KMS-11 (cell line): ENCODE measurements around the gene LCLAT1.

ENCODE experiments used
- H2AFZ ChIP-seq: fragments of 200-600 bp; sonication (generic); 2 replicates; pipeline ENCODE4 v1.6.1; 2016; ENCODE audit warnings: antibody characterized with exemption, mixed run types, low read depth
- H3K27ac ChIP-seq: fragments of 200-600 bp; sonication (generic); 2 replicates; pipeline ENCODE4 v1.6.1; 2016; ENCODE audit warnings: mild to moderate bottlenecking, mixed run types
- H3K27me3 ChIP-seq: fragments of 200-600 bp; sonication (generic); 2 replicates; pipeline ENCODE4 v1.6.1; 2017; ENCODE audit warnings: mild to moderate bottlenecking, low read depth, mixed run types, moderate library complexity; ENCODE audit not compliant: insufficient read depth
- H3K36me3 ChIP-seq: fragments of 200-600 bp; sonication (generic); 2 replicates; pipeline ENCODE4 v1.6.1; 2017; ENCODE audit warnings: mild to moderate bottlenecking, mixed run types; ENCODE audit not compliant: insufficient read depth
- H3K4me1 ChIP-seq: fragments of 200-600 bp; sonication (generic); 2 replicates; pipeline ENCODE4 v1.6.1; 2016; ENCODE audit warnings: mild to moderate bottlenecking, low read depth, mixed run types; ENCODE audit not compliant: poor library complexity, severe bottlenecking
- H3K4me2 ChIP-seq: fragments of 200-600 bp; sonication (generic); 2 replicates; pipeline ENCODE4 v1.7.0; 2016; ENCODE audit warnings: mild to moderate bottlenecking, mixed run types
- H3K4me3 ChIP-seq: fragments of 200-600 bp; sonication (generic); IDR thresholded peaks from 2 replicates; pipeline ENCODE4 v1.6.1; 2017; ENCODE audit warnings: low read depth, low read length, mixed read lengths; ENCODE audit not compliant: insufficient read depth
- H3K79me2 ChIP-seq: fragments of 200-600 bp; sonication (generic); 2 replicates; pipeline ENCODE4 v1.6.1; 2016; ENCODE audit warnings: low read depth, mixed run types; ENCODE audit not compliant: insufficient read depth
- H3K9ac ChIP-seq: fragments of 200-600 bp; sonication (generic); 2 replicates; pipeline ENCODE4 v1.6.1; 2016; ENCODE audit warnings: mild to moderate bottlenecking, mixed run types
- H4K20me1 ChIP-seq: fragments of 200-600 bp; sonication (generic); 2 replicates; pipeline ENCODE4 v1.6.1; 2016; ENCODE audit warnings: mild to moderate bottlenecking, mixed run types; ENCODE audit not compliant: insufficient read depth
- CTCF ChIP-seq: fragments of 200-600 bp; sonication (generic); conservative IDR thresholded peaks from 2 replicates; pipeline ENCODE4 v1.6.1; 2017; ENCODE audit warnings: low read depth, mild to moderate bottlenecking, antibody characterized with exemption, low read length, moderate library complexity, mixed read lengths

The LCLAT1 gene

DNA sequence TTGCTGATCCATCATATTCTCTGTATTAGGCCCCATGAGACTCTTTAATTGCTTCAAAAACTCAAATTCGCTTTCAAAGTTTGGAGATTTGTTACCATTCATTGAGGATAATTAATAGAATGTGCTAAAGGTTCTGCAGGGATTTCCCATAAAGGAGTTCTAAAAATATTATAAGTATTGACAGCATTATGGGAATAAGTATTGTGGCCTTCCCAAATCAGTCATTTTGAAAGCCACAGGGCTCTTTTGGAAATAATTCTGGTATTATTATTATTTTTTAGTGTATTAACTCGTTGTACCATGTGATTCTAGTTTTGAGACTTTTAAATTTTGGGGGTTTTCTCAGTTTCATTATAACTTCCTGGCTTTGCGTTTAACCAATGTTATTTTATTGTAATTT, 37.1 kb downstream of the LCLAT1 start:
- Histone ChIP-seq H3K9ac (no peak overlapping the region), H3K4me3 (no peak overlapping the region)
- no peak for TF ChIP-seq CTCF

GRCh38 chr2:30484995-30485394, 37.9 kb downstream of the LCLAT1 start:
- Histone ChIP-seq H3K79me2 (no peaks in the 10 kb centered on the region), H3K27ac (no peak overlapping the region), H3K9ac (no peak overlapping the region), H3K4me3 (no peak overlapping the region), H3K27me3 (no peaks in the 10 kb centered on the region), H2AFZ (no peak overlapping the region), H3K4me1 (peaks cover 34% of the 10 kb centered on the region), H3K36me3 (no peaks in the 10 kb centered on the region), H3K4me2 (no peak overlapping the region), H4K20me1 (no peaks in the 10 kb centered on the region)
- no peak for TF ChIP-seq CTCF

More for the DNA sequence above, 37.1 kb downstream of the LCLAT1 start:
- no peaks in the 10 kb centered on the region for H3K79me2 ChIP-seq
- no peaks in the 10 kb centered on the region for H3K36me3 ChIP-seq
- no peak overlapping the region for H2AFZ ChIP-seq
- peaks cover 34% of the 10 kb centered on the region for H3K4me1 ChIP-seq
- H3K4me2 ChIP-seq, result no peak overlapping the region
- no peak overlapping the region for H3K27ac ChIP-seq
- no peaks in the 10 kb centered on the region for H3K27me3 ChIP-seq
- no peaks in the 10 kb centered on the region for H4K20me1 ChIP-seq

- no peak overlapping the region for H3K4me2 ChIP-seq
- no peaks in the 10 kb centered on the region for H3K79me2 ChIP-seq
- no peaks in the 10 kb centered on the region for H3K36me3 ChIP-seq
- H3K4me1 ChIP-seq, result peaks cover 34% of the 10 kb centered on the region
- H3K27ac ChIP-seq, result no peak overlapping the region
- no peak overlapping the region for H2AFZ ChIP-seq
- no peak overlapping the region for H3K9ac ChIP-seq
- H3K27me3 ChIP-seq, result no peaks in the 10 kb centered on the region
- no peak for TF ChIP-seq CTCF
- no peaks in the 10 kb centered on the region for H4K20me1 ChIP-seq
- H3K4me3 ChIP-seq, result no peak overlapping the region
These were observed 39.6 kb downstream of the LCLAT1 start for GRCh38 chr2:30486655-30487054.

GRCh38 chr2:30487603-30488002, 40.6 kb downstream of the LCLAT1 start:
- Histone ChIP-seq H3K4me1 (peaks cover 30% of the 10 kb centered on the region), H3K27ac (no peak overlapping the region), H3K27me3 (no peaks in the 10 kb centered on the region), H3K4me2 (no peak overlapping the region), H3K36me3 (no peaks in the 10 kb centered on the region), H3K79me2 (no peaks in the 10 kb centered on the region), H2AFZ (no peak overlapping the region), H4K20me1 (no peaks in the 10 kb centered on the region), H3K9ac (no peak overlapping the region), H3K4me3 (no peak overlapping the region)
- no peak for TF ChIP-seq CTCF
